ENCODE results near the gene TIAM1. TPM values are rescaled to one million over a fixed set of nuclear protein-coding genes. Genes with fewer than 3 reads are reported as not detected.

Gene TIAM1
- total RNA-seq, 1 donor from 2014 or later, result 16.7 TPM

GRCh38 chr21:31354122-31354521 is 10.1 kb upstream of the TIAM1 start:
- Mint-ChIP-seq H3K27ac (ENCODE audit: unreplicated experiment) (no peak overlapping the region), H3K9me3 (ENCODE audit: unreplicated experiment) (no peaks in the 10 kb centered on the region), H3K36me3 (ENCODE audit: unreplicated experiment) (no peaks in the 10 kb centered on the region), H3K27me3 (ENCODE audit: unreplicated experiment) (no peaks in the 10 kb centered on the region), H3K4me3 (ENCODE audit: unreplicated experiment) (no peak overlapping the region), H3K4me1 (ENCODE audit: unreplicated experiment) (peaks cover 24% of the 10 kb centered on the region)
- DNase-seq (ENCODE audit: extremely low spot score, unreplicated experiment), result no peak
- TF ChIP-seq CTCF (IDR thresholded peaks at IDR 0.05), result no peak

GRCh38 chr21:31352836-31353235 is 8.8 kb upstream of the TIAM1 start:
- H3K4me3 Mint-ChIP-seq (ENCODE audit: unreplicated experiment), result no peak overlapping the region
- no peaks in the 10 kb centered on the region for H3K27me3 Mint-ChIP-seq (ENCODE audit: unreplicated experiment)
- no peaks in the 10 kb centered on the region for H3K36me3 Mint-ChIP-seq (ENCODE audit: unreplicated experiment)
- TF ChIP-seq CTCF (IDR thresholded peaks at IDR 0.05), result no peak
- H3K9me3 Mint-ChIP-seq (ENCODE audit: unreplicated experiment), result no peaks in the 10 kb centered on the region
- H3K4me1 Mint-ChIP-seq (ENCODE audit: unreplicated experiment), result peaks cover 24% of the 10 kb centered on the region
- DNase-seq (ENCODE audit: extremely low spot score, unreplicated experiment), result no peak
- no peak overlapping the region for H3K27ac Mint-ChIP-seq (ENCODE audit: unreplicated experiment)

- H3K36me3 Mint-ChIP-seq (ENCODE audit: unreplicated experiment), result no peaks in the 10 kb centered on the region
- no peaks in the 10 kb centered on the region for H3K27me3 Mint-ChIP-seq (ENCODE audit: unreplicated experiment)
- H3K4me1 Mint-ChIP-seq (ENCODE audit: unreplicated experiment), result peaks cover 27% of the 10 kb centered on the region
- peak overlapping the region; percentile 57 for H3K27ac Mint-ChIP-seq (ENCODE audit: unreplicated experiment)
- no peak for DNase-seq (ENCODE audit: extremely low spot score, unreplicated experiment)
- H3K9me3 Mint-ChIP-seq (ENCODE audit: unreplicated experiment), result no peaks in the 10 kb centered on the region
- no peak for TF ChIP-seq CTCF (IDR thresholded peaks at IDR 0.05)
- H3K4me3 Mint-ChIP-seq (ENCODE audit: unreplicated experiment), result no peak overlapping the region
Observed at GRCh38 chr21:31351960-31352359, 7.9 kb upstream of the TIAM1 start.

- Mint-ChIP-seq H3K9me3 (ENCODE audit: unreplicated experiment) (no peaks in the 10 kb centered on the region), H3K27me3 (ENCODE audit: unreplicated experiment) (no peaks in the 10 kb centered on the region), H3K4me3 (ENCODE audit: unreplicated experiment) (no peak overlapping the region), H3K36me3 (ENCODE audit: unreplicated experiment) (no peaks in the 10 kb centered on the region), H3K27ac (ENCODE audit: unreplicated experiment) (peak overlapping the region; percentile 57), H3K4me1 (ENCODE audit: unreplicated experiment) (peaks cover 27% of the 10 kb centered on the region)
- no peak for DNase-seq (ENCODE audit: extremely low spot score, unreplicated experiment)
- no peak for TF ChIP-seq CTCF (IDR thresholded peaks at IDR 0.05)
Observed at GRCh38 chr21:31351438-31351837, 7.4 kb upstream of the TIAM1 start.

- TF ChIP-seq CTCF (IDR thresholded peaks at IDR 0.05), result no peak
- H3K9me3 Mint-ChIP-seq (ENCODE audit: unreplicated experiment), result no peaks in the 10 kb centered on the region
- H3K4me3 Mint-ChIP-seq (ENCODE audit: unreplicated experiment), result no peak overlapping the region
- no peak overlapping the region for H3K27ac Mint-ChIP-seq (ENCODE audit: unreplicated experiment)
- no peaks in the 10 kb centered on the region for H3K27me3 Mint-ChIP-seq (ENCODE audit: unreplicated experiment)
- H3K36me3 Mint-ChIP-seq (ENCODE audit: unreplicated experiment), result no peaks in the 10 kb centered on the region
- H3K4me1 Mint-ChIP-seq (ENCODE audit: unreplicated experiment), result peaks cover 19% of the 10 kb centered on the region
- DNase-seq (ENCODE audit: extremely low spot score, unreplicated experiment), result no peak
Observed at GRCh38 chr21:31349208-31349607, 5.1 kb upstream of the TIAM1 start.
